Calu3 (cell line): Measurements from ENCODE around the gene NR0B2. TPM values are rescaled to one million over a fixed set of nuclear protein-coding genes. Genes with fewer than 3 reads are reported as not detected.

Source experiments
- BruUV-seq: library from RNA; stranded (reverse); fragments of 400-500 nt; replicated peaks from 2 replicates; lab custom pipeline; 2021; lab: Mats Ljungman, UMichigan
- CTCF ChIA-PET: fragments of 300-600 bp; sonication (Branson Sonifier 250); formaldehyde crosslinking; loops from one replicate; lab custom pipeline; 2022; ENCODE audit warnings: antibody characterized with exemption; lab: Charles Lee
- DNase-seq: peaks from one replicate; pipeline ENCODE4 v3.0.0; 2022
- H3K27ac Mint-ChIP-seq: one replicate; pipeline ENCODE4 v1.8.0; 2022; ENCODE audit warnings: mixed read lengths; ENCODE audit not compliant: unreplicated experiment
- H3K27me3 Mint-ChIP-seq: one replicate; pipeline ENCODE4 v1.8.0; 2022; ENCODE audit warnings: mixed read lengths; ENCODE audit not compliant: unreplicated experiment
- H3K36me3 Mint-ChIP-seq: one replicate; pipeline ENCODE4 v1.8.0; 2022; ENCODE audit warnings: mild to moderate bottlenecking, moderate library complexity, mixed read lengths; ENCODE audit not compliant: insufficient read depth, unreplicated experiment
- H3K4me1 Mint-ChIP-seq: one replicate; pipeline ENCODE4 v1.8.0; 2022; ENCODE audit warnings: mild to moderate bottlenecking, low read depth, mixed read lengths; ENCODE audit not compliant: unreplicated experiment
- H3K4me3 Mint-ChIP-seq: one replicate; pipeline ENCODE4 v1.8.0; 2022; ENCODE audit warnings: mild to moderate bottlenecking, low read depth, moderate library complexity, mixed read lengths; ENCODE audit not compliant: unreplicated experiment
- H3K9me3 Mint-ChIP-seq: one replicate; pipeline ENCODE4 v1.8.0; 2022; ENCODE audit warnings: low read depth, mixed read lengths; ENCODE audit not compliant: unreplicated experiment
- CTCF ChIP-seq: fragments of 200-600 bp; IDR thresholded peaks from one replicate; pipeline ENCODE4 v1.8.0; 2022; ENCODE audit warnings: antibody characterized with exemption; ENCODE audit not compliant: unreplicated experiment
- intact Hi-C: fragments of 100-400 bp; cut with micrococcal nuclease; formaldehyde crosslinking; loops from one replicate; pipeline ENCODE4 v1.10.0; 2022; ENCODE audit not compliant: unreplicated experiment
- total RNA-seq: library from RNA; stranded (reverse); gene quantifications from 2 replicates; pipeline ENCODE4 v1.2.3, GENCODE V29; 2022

Gene NR0B2
- total RNA-seq, 1 experiment from 2014 or later: not detected

GRCh38 chr1:26959270-26959669 lies 45.5 kb upstream of the NR0B2 start:
- Mint-ChIP-seq H3K4me3 (peak overlapping the region; percentile 82), H3K4me1 (peaks cover 17% of the 10 kb centered on the region), H3K9me3 (no peaks in the 10 kb centered on the region), H3K36me3 (peaks cover 26% of the 10 kb centered on the region), H3K27me3 (no peaks in the 10 kb centered on the region), H3K27ac (no peak overlapping the region)
- no TSS peak for BruUV-seq
- TF ChIP-seq CTCF: no peak
- intact Hi-C loops: no loop called here
- DNase-seq: no peak
- CTCF ChIA-PET: no interaction called here

GRCh38 chr1:26957306-26957705 lies 43.5 kb upstream of the NR0B2 start:
- Mint-ChIP-seq H3K9me3 (no peaks in the 10 kb centered on the region), H3K27me3 (no peaks in the 10 kb centered on the region), H3K27ac (no peak overlapping the region), H3K4me3 (no peak overlapping the region), H3K4me1 (peaks cover 13% of the 10 kb centered on the region), H3K36me3 (peaks cover 44% of the 10 kb centered on the region)
- intact Hi-C loops: no loop called here
- no peak for DNase-seq
- TF ChIP-seq CTCF: no peak
- BruUV-seq: no TSS peak
- CTCF ChIA-PET: interaction anchor here (0.6 kb wide), 1 partner anchor 95 kb away, joined by 3 read pairs; no protein-coding TSS in a partner anchor

DNA sequence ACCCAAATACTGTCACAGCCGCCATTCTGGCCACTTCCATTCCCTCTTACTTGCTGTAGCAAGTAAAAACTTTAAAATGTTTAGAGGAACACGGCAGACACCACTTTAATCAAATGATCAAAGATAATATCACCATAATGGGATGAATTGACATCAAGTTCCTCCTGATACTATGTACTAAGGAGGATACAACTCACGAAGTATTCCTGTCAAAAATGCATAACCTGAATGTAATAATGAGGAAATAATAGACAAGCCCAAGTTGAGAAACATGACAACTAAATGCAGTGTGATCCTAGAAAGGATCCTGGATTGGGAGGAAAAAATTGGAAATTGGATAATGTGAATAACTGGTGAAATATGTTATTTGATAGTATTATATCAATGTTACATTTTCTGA lies 42.5 kb upstream of the NR0B2 start:
- Mint-ChIP-seq H3K27ac (no peak overlapping the region), H3K4me3 (no peak overlapping the region), H3K9me3 (no peaks in the 10 kb centered on the region), H3K36me3 (peaks cover 51% of the 10 kb centered on the region), H3K4me1 (peaks cover 5% of the 10 kb centered on the region), H3K27me3 (no peaks in the 10 kb centered on the region)
- CTCF ChIA-PET: no interaction called here
- no TSS peak for BruUV-seq
- intact Hi-C loops: no loop called here
- no peak for TF ChIP-seq CTCF
- DNase-seq: no peak

- H3K4me1 Mint-ChIP-seq: no peaks in the 10 kb centered on the region
- H3K9me3 Mint-ChIP-seq: no peaks in the 10 kb centered on the region
- H3K27me3 Mint-ChIP-seq: no peaks in the 10 kb centered on the region
- BruUV-seq: no TSS peak
- no peak overlapping the region for H3K4me3 Mint-ChIP-seq
- DNase-seq: no peak
- CTCF ChIA-PET: no interaction called here
- TF ChIP-seq CTCF: no peak
- peaks cover 48% of the 10 kb centered on the region for H3K36me3 Mint-ChIP-seq
- intact Hi-C loops: no loop called here
- H3K27ac Mint-ChIP-seq: no peak overlapping the region
These were observed 39.6 kb upstream of the NR0B2 start for GRCh38 chr1:26953374-26953773.
